RWPE2 (cell line): ENCODE data around the gene OGFR.
A peak's percentile ranks its signal among the peaks of the same experiment; 100 is the strongest.

Experiments used
- ATAC-seq: fragments of 200-7000 bp; cut with Tn5 transposase; 3 replicates; pipeline ENCODE4 v1.9.1; 2021; ENCODE audit warnings: low read depth
- DNase-seq: peaks from one replicate; pipeline ENCODE4 v3.0.0-alpha.2; 2020; ENCODE audit warnings: low spot score
- H3K27ac ChIP-seq: fragments of 450-650 bp; 2 replicates; pipeline ENCODE4 v1.5.1; 2017; ENCODE audit warnings: mild to moderate bottlenecking; ENCODE audit not compliant: poor library complexity, severe bottlenecking
- H3K27me3 ChIP-seq: fragments of 250-450 bp; sonication (Bioruptor Pico); 2 replicates; pipeline ENCODE4 v1.5.1; 2021; ENCODE audit warnings: mild to moderate bottlenecking, moderate library complexity; ENCODE audit not compliant: insufficient read depth, poor library complexity, severe bottlenecking
- H3K36me3 ChIP-seq: fragments of 250-450 bp; sonication (Bioruptor Pico); 2 replicates; pipeline ENCODE4 v1.5.1; 2020; ENCODE audit warnings: low read depth, mild to moderate bottlenecking, moderate library complexity
- H3K4me1 ChIP-seq: fragments of 250-450 bp; sonication (Bioruptor Pico); 2 replicates; pipeline ENCODE4 v1.5.1; 2021; ENCODE audit warnings: mild to moderate bottlenecking, moderate library complexity; ENCODE audit not compliant: insufficient read depth, poor library complexity, severe bottlenecking
- H3K4me3 ChIP-seq: fragments of 250-450 bp; sonication (Bioruptor Pico); 2 replicates; pipeline ENCODE4 v1.5.1; 2021; ENCODE audit warnings: mild to moderate bottlenecking, moderate library complexity; ENCODE audit not compliant: severe bottlenecking
- H3K9me3 ChIP-seq: fragments of 250-450 bp; sonication (Bioruptor Pico); 2 replicates; pipeline ENCODE4 v1.5.1; 2021; ENCODE audit warnings: mild to moderate bottlenecking, moderate library complexity; ENCODE audit not compliant: severe bottlenecking
- TF ChIP-seq, protein P1 (sequence below): fragments of 450-650 bp; IDR thresholded peaks from one replicate; pipeline ENCODE4 v1.5.1; 2017; ENCODE audit warnings: mild to moderate bottlenecking, moderate library complexity; ENCODE audit not compliant: poor library complexity, severe bottlenecking

The OGFR gene

DNA sequence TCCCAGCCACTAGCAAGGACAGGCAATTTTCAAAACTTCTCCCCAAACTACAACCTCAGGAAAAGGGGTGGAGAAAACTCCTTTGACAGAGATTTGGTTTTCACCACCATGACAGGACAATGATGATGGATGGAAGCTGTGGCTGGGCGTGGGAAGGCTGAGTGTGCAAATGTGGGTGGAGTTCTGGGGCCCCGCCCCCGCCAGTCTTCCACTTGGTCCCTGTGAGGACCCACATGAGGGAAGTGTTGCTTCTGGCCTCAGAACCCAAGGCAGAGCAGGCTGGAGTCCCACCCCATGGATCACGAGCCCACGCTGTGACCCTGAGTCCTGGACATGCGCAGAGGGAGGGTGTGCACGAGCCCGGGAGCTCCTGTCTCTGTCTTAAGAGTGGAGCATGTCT is 29.9 kb upstream of the OGFR start:
- TF ChIP-seq, protein P1, sequence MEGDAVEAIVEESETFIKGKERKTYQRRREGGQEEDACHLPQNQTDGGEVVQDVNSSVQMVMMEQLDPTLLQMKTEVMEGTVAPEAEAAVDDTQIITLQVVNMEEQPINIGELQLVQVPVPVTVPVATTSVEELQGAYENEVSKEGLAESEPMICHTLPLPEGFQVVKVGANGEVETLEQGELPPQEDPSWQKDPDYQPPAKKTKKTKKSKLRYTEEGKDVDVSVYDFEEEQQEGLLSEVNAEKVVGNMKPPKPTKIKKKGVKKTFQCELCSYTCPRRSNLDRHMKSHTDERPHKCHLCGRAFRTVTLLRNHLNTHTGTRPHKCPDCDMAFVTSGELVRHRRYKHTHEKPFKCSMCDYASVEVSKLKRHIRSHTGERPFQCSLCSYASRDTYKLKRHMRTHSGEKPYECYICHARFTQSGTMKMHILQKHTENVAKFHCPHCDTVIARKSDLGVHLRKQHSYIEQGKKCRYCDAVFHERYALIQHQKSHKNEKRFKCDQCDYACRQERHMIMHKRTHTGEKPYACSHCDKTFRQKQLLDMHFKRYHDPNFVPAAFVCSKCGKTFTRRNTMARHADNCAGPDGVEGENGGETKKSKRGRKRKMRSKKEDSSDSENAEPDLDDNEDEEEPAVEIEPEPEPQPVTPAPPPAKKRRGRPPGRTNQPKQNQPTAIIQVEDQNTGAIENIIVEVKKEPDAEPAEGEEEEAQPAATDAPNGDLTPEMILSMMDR: no peak
- Histone ChIP-seq H3K27me3 (no peaks in the 10 kb centered on the region), H3K4me3 (no peak overlapping the region), H3K36me3 (no peaks in the 10 kb centered on the region), H3K4me1 (peaks cover 26% of the 10 kb centered on the region), H3K27ac (no peak overlapping the region), H3K9me3 (no peaks in the 10 kb centered on the region)
- DNase-seq (no peak), ATAC-seq (no peak)

DNA sequence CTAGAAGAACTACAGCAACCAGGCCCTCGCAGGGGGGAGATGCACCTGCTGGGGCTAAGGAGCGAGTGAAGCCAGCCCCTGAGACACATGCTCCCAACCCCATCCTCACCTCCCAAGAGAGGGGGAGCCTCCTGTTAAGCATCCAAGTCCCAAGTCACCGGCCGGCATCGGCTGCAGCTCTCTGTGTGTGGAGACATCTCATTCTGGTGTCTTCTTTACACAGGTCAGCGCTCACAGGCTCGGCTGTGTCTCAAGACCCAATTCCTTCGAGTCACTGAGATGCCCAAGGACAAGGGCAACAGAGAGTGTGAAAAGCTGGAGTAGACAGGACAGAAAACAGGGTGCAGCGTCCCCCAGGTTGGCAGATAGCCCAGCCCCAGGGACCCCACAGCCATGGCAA is 29.4 kb upstream of the OGFR start:
- no peak for ATAC-seq

DNA sequence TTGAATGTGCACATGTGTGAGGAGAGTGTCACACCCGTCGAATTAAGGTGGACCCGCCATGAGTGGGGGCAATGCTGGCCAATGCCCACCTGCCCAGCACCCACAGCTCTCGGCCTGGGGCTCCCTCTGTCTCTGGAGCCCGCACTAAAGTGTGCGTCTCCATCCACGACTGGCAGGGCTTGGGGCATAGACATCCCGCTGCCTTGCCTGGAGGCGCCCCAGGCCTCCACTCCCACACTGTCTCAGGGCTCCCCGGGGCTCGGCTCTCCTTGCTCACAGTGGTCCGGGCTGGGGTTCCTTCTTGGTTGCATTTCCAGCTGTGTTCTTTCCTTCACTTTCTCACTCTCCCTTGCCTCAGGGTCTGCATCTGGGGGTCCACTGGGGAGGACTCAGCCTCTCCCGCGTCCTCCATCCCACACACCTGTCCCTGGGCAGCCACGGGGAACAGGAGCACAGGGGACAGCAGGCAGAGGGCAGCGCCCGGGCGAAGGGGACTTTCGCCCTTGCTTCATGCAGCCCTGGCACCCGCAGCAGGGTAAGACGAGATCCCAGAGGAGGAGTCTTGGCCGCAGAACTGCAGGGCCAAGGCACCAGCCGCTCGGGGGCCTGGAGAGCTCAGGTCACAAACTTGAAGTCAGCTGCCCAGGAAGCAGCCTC is 28.5 kb upstream of the OGFR start:
- Histone ChIP-seq H3K36me3 (no peaks in the 10 kb centered on the region), H3K4me1 (peaks cover 26% of the 10 kb centered on the region), H3K4me3 (peak overlapping the region; percentile 9), H3K27ac (peak overlapping the region; percentile 69), H3K27me3 (no peaks in the 10 kb centered on the region), H3K9me3 (no peaks in the 10 kb centered on the region)
- no peak for ATAC-seq
- no peak for DNase-seq
- TF ChIP-seq, protein P1: no peak

More for the DNA sequence above, 29.4 kb upstream of the OGFR start:
- Histone ChIP-seq H3K27ac (peak overlapping the region; percentile 69), H3K9me3 (no peaks in the 10 kb centered on the region), H3K4me1 (peaks cover 26% of the 10 kb centered on the region), H3K4me3 (no peak overlapping the region), H3K27me3 (no peaks in the 10 kb centered on the region), H3K36me3 (no peaks in the 10 kb centered on the region)
- DNase-seq: no peak
- TF ChIP-seq, protein P1: no peak

GRCh38 chr20:62776692-62777527 is 27.7 kb upstream of the OGFR start:
- Histone ChIP-seq H3K27ac (peak overlapping the region; percentile 69), H3K4me1 (peaks cover 26% of the 10 kb centered on the region), H3K9me3 (no peaks in the 10 kb centered on the region), H3K36me3 (no peaks in the 10 kb centered on the region), H3K27me3 (no peaks in the 10 kb centered on the region), H3K4me3 (peak overlapping the region; percentile 9)
- ATAC-seq (peak; percentile 62), DNase-seq (no peak)
- TF ChIP-seq, protein P1: no peak

GRCh38 chr20:62777528-62777830 is 27.2 kb upstream of the OGFR start:
- TF ChIP-seq, protein P1: no peak
- H3K27ac ChIP-seq: peak overlapping the region; percentile 69
- no peak for DNase-seq
- ATAC-seq: no peak
- H3K36me3 ChIP-seq: no peaks in the 10 kb centered on the region
- H3K4me1 ChIP-seq: peaks cover 24% of the 10 kb centered on the region
- H3K27me3 ChIP-seq: no peaks in the 10 kb centered on the region
- no peak overlapping the region for H3K4me3 ChIP-seq
- H3K9me3 ChIP-seq: no peaks in the 10 kb centered on the region
